CD14-positive monocyte (primary cell): ENCODE data around the gene TMEM86B. TPM values are rescaled to one million over a fixed set of nuclear protein-coding genes. Genes with fewer than 3 reads are reported as not detected.
A peak's percentile ranks its signal among the peaks of the same experiment; 100 is the strongest.

Experiments
- DNase-seq, 3 donors: peaks; one replicate each; pipeline ENCODE4 v3.0.0-alpha.2; 2011 to 2022
- H2AFZ ChIP-seq: 2 replicates; pipeline ENCODE4 v1.6.0; 2012; ENCODE audit warnings: mild to moderate bottlenecking, low read depth, low read length, inconsistent platforms; ENCODE audit not compliant: insufficient read depth, poor library complexity, severe bottlenecking
- H3K27ac ChIP-seq, 2 donors: 1 replicate in 1 of 2; 2 replicates in 1 of 2; pipeline ENCODE4 v1.5.1; 2012 to 2013; ENCODE audit warnings: low read length in 2 of 2, control low read depth in 1 of 2, inconsistent platforms in 1 of 2, low read depth in 1 of 2, mild to moderate bottlenecking in 1 of 2
- H3K27me3 ChIP-seq, 2 donors: one replicate each; pipeline versions ENCODE4 v1.6.0 to v1.6.1; 2011 to 2013; ENCODE audit warnings: low read length in 2 of 2; ENCODE audit not compliant: control insufficient read depth in 2 of 2, insufficient read depth in 2 of 2
- H3K36me3 ChIP-seq, 2 donors: replicated peaks in 1 of 2; 1 replicate in 1 of 2; 2 replicates in 1 of 2; pipeline versions ENCODE4 v1.5.1 to v1.6.1; 2012 to 2013; ENCODE audit warnings: low read length in 2 of 2, control low read depth in 1 of 2, inconsistent platforms in 1 of 2, mild to moderate bottlenecking in 1 of 2; ENCODE audit not compliant: insufficient read depth in 2 of 2, control insufficient read depth in 1 of 2
- H3K4me1 ChIP-seq, 2 donors: 1 replicate in 1 of 2; 2 replicates in 1 of 2; pipeline versions ENCODE4 v1.5.1 to v1.6.1; 2012 to 2013; ENCODE audit warnings: low read length in 2 of 2, control low read depth in 1 of 2, inconsistent platforms in 1 of 2, mild to moderate bottlenecking in 1 of 2, moderate library complexity in 1 of 2; ENCODE audit not compliant: insufficient read depth in 2 of 2, control insufficient read depth in 1 of 2
- H3K4me2 ChIP-seq: replicated peaks from 2 replicates; pipeline ENCODE3; 2012; ENCODE audit warnings: low read length, moderate library complexity, mild to moderate bottlenecking; ENCODE audit not compliant: poor library complexity, severe bottlenecking; ENCODE audit errors: extremely low read depth
- H3K4me3 ChIP-seq, 3 experiments: fragments of 200-600 bp in 1 of 3; sonication (generic) in 1 of 3; replicated peaks in 1 of 3; 1 replicate in 2 of 3; 2 replicates in 1 of 3; pipeline ENCODE4 v1.5.1; 2011 to 2013; ENCODE audit warnings: low read length in 3 of 3, mild to moderate bottlenecking in 3 of 3, control low read depth in 2 of 3, low read depth in 2 of 3, inconsistent platforms in 1 of 3, moderate library complexity in 1 of 3
- H3K79me2 ChIP-seq: 2 replicates; pipeline ENCODE4 v1.6.0; 2012; ENCODE audit warnings: mild to moderate bottlenecking, control low read depth, inconsistent platforms, low read length, moderate library complexity; ENCODE audit not compliant: insufficient read depth
- H3K9ac ChIP-seq: 2 replicates; pipeline ENCODE4 v1.6.0; 2017; ENCODE audit warnings: low read length, mild to moderate bottlenecking; ENCODE audit not compliant: insufficient read depth, poor library complexity, severe bottlenecking
- H3K9me3 ChIP-seq, 2 donors: replicated peaks in 1 of 2; 1 replicate in 1 of 2; 2 replicates in 1 of 2; pipeline versions ENCODE4 v1.5.1 to v1.6.1; 2012 to 2013; ENCODE audit warnings: low read length in 2 of 2, control low read depth in 1 of 2; ENCODE audit not compliant: control insufficient read depth in 1 of 2, insufficient read depth in 1 of 2
- H4K20me1 ChIP-seq: 2 replicates; pipeline ENCODE4 v1.6.0; 2012; ENCODE audit warnings: mild to moderate bottlenecking, low read length, control low read depth, moderate library complexity; ENCODE audit not compliant: insufficient read depth
- H3K27ac Mint-ChIP-seq, 7 donors: one replicate each; pipeline ENCODE4 v1.8.0; 2020; ENCODE audit warnings: mild to moderate bottlenecking in 7 of 7, mixed read lengths in 7 of 7, moderate library complexity in 6 of 7, inconsistent platforms in 2 of 7
- H3K27me3 Mint-ChIP-seq, 3 donors: one replicate each; pipeline ENCODE4 v1.8.0; 2021 to 2022; ENCODE audit warnings: low read depth in 3 of 3, mild to moderate bottlenecking in 3 of 3, mixed read lengths in 3 of 3, moderate library complexity in 3 of 3, inconsistent platforms in 1 of 3
- H3K36me3 Mint-ChIP-seq, 2 donors: one replicate each; pipeline ENCODE4 v1.8.0; 2020; ENCODE audit warnings: mixed read lengths in 2 of 2, inconsistent platforms in 1 of 2, mild to moderate bottlenecking in 1 of 2
- H3K4me1 Mint-ChIP-seq: one replicate; pipeline ENCODE4 v1.8.0; 2020; ENCODE audit warnings: mild to moderate bottlenecking, mixed read lengths
- H3K4me3 Mint-ChIP-seq, 2 donors: one replicate each; pipeline ENCODE4 v1.8.0; 2020; ENCODE audit warnings: mild to moderate bottlenecking in 2 of 2, mixed read lengths in 2 of 2, moderate library complexity in 1 of 2
- H3K9me3 Mint-ChIP-seq, 7 donors: one replicate each; pipeline ENCODE4 v1.8.0; 2020 to 2022; ENCODE audit warnings: mixed read lengths in 7 of 7, mild to moderate bottlenecking in 6 of 7, moderate library complexity in 6 of 7, inconsistent platforms in 2 of 7
- CTCF ChIP-seq: fragments of 200-600 bp; IDR thresholded peaks from one replicate; pipeline ENCODE4 v1.8.0; 2022; ENCODE audit warnings: antibody characterized with exemption, mild to moderate bottlenecking
- WGBS: methylation state at CpG from one replicate; pipeline ENCODE4 v1.1.5; 2013; ENCODE audit warnings: missing lambda C conversion rate; ENCODE audit not compliant: insufficient coverage; 5-methylcytosine and 5-hydroxymethylcytosine counted together
- intact Hi-C, 2 donors: fragments of 100-400 bp; cut with micrococcal nuclease; formaldehyde crosslinking; loops; one replicate each; pipeline versions ENCODE4 v1.15.0 to v1.15.1; 2023
- polyA plus RNA-seq, 3 donors: library from polyadenylated mRNA; depleted of rRNA in 1 of 3; unstranded in 2 of 3; stranded (reverse) in 1 of 3; fragments of 300-500 nt in 2 of 3; fragments of >200 nt in 1 of 3; fragmentation: Illumina TruSeq in 2 of 3; gene quantifications; 1 replicate in 2 of 3; 2 replicates in 1 of 3; pipeline ENCODE4 v1.2.3, GENCODE V29; 2012 to 2021

TMEM86B gene
- polyA plus RNA-seq, 3 donors = 0.16 to 10.7 (median 0.38) TPM

- H3K36me3 ChIP-seq = peaks cover 73 to 81% of the 10 kb centered on the region in 2 donors
- H3K9me3 ChIP-seq = no peaks in the 10 kb centered on the region
- peaks cover 18% of the 10 kb centered on the region for H3K79me2 ChIP-seq
- no peak overlapping the region for H3K4me3 ChIP-seq
- H3K27me3 ChIP-seq = no peaks in the 10 kb centered on the region
- H3K27ac ChIP-seq = no peak overlapping the region
- H3K4me2 ChIP-seq = no peak overlapping the region
- DNase-seq = no peak
- Mint-ChIP-seq H3K27ac (peak overlapping the region in 2 of 7 donors; percentile 46 to 50), H3K27me3 (peaks cover 0 to 3% (median 0%) of the 10 kb centered on the region in 3 donors), H3K4me1 (peaks cover 5% of the 10 kb centered on the region), H3K4me3 (peak overlapping the region in 1 of 2 donors; percentile 37), H3K9me3 (peaks cover 0 to 2% (median 0%) of the 10 kb centered on the region in 7 donors), H3K36me3 (peaks cover 57 to 76% of the 10 kb centered on the region in 2 donors)
- peaks cover 96% of the 10 kb centered on the region for H4K20me1 ChIP-seq
- H3K4me1 ChIP-seq = no peaks in the 10 kb centered on the region
- 100% methylated on average over 9 of the region's 18 CpGs for WGBS
- H2AFZ ChIP-seq = no peak overlapping the region
- intact Hi-C loops = no loop called here
- TF ChIP-seq CTCF = no peak
- no peak overlapping the region for H3K9ac ChIP-seq
These were observed 704 bp upstream of the TMEM86B start for GRCh38 chr19:55229145-55229788.

GRCh38 chr19:55228015-55228391, 560 bp downstream of the TMEM86B start:
- H3K4me3 Mint-ChIP-seq = no peak overlapping the region

More at GRCh38 chr19:55228015-55228391, 560 bp downstream of the TMEM86B start:
- Histone ChIP-seq H3K4me1 (no peaks in the 10 kb centered on the region), H3K79me2 (peaks cover 6% of the 10 kb centered on the region), H3K9ac (no peak overlapping the region), H3K4me3 (no peak overlapping the region), H3K36me3 (peaks cover 66 to 76% of the 10 kb centered on the region in 2 donors), H3K4me2 (no peak overlapping the region), H3K27ac (no peak overlapping the region), H3K9me3 (no peaks in the 10 kb centered on the region), H4K20me1 (peaks cover 95% of the 10 kb centered on the region), H3K27me3 (no peaks in the 10 kb centered on the region), H2AFZ (no peak overlapping the region)
- Mint-ChIP-seq H3K4me1 (peaks cover 5% of the 10 kb centered on the region), H3K27me3 (peaks cover 0 to 3% (median 0%) of the 10 kb centered on the region in 3 donors), H3K27ac (peak overlapping the region in 2 of 7 donors; percentile 0 to 57), H3K36me3 (peaks cover 48 to 70% of the 10 kb centered on the region in 2 donors), H3K9me3 (peaks cover 0 to 2% (median 0%) of the 10 kb centered on the region in 7 donors)
- TF ChIP-seq CTCF = no peak
- 85% methylated on average over 17 of the region's 17 CpGs for WGBS
- no peak for DNase-seq
- intact Hi-C loops = no loop called here
